ENCODE results near the gene INVS. TPM values are rescaled to one million over a fixed set of nuclear protein-coding genes. Genes with fewer than 3 reads are reported as not detected.

INVS gene
- total RNA-seq, 1 donor from 2014 or later: 20.5 TPM

DNA sequence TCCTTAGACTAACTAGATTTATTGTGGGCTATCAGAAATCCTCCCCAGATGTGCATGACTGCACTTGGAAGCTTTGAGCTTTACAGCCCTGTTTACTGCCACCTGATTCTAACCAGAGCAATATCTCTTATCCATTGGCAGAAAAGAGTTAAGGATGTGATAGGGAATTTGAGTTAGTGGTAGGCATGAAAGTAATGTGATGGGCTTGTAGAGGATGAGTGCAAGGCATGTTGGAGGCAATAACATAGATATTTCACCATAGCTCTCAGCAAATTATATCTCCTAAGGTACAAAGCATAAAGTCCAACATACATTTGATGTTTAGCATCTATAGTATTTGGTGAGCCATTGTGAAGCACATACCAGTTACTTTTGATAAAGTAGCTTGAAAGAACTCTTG is 103.8 kb downstream of the INVS start:
- FAIRE-seq (no peak), DNase-seq (ENCODE audit: low read depth) (no peak)

DNA sequence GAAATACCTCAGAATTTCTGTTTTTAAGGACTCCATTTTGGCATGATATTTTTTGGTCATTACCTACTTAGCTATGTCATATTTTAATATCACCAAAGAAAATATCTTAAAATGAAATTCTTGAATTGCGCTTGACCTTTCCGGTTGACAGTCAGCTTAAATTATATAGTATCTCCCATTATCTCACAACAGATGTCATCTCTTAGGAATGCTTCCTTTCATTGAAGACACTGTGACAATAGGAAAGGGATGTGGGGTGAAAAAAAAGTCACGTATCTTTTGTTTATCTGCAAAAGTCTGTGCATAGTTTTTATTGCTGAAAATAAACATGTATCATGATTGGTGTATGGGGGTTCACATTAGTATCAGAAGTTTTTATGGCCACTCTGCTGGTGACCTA is 105.8 kb downstream of the INVS start:
- FAIRE-seq (no peak), DNase-seq (ENCODE audit: low read depth) (no peak)
- Histone ChIP-seq H3K27me3 (ENCODE audit: control insufficient read depth, insufficient read depth, low read length) (no peaks in the 10 kb centered on the region), H3K36me3 (ENCODE audit: control insufficient read depth, insufficient read depth, low read length) (no peaks in the 10 kb centered on the region), H3K4me3 (ENCODE audit: low read depth, low read length) (no peak overlapping the region)
- TF ChIP-seq, protein P1, sequence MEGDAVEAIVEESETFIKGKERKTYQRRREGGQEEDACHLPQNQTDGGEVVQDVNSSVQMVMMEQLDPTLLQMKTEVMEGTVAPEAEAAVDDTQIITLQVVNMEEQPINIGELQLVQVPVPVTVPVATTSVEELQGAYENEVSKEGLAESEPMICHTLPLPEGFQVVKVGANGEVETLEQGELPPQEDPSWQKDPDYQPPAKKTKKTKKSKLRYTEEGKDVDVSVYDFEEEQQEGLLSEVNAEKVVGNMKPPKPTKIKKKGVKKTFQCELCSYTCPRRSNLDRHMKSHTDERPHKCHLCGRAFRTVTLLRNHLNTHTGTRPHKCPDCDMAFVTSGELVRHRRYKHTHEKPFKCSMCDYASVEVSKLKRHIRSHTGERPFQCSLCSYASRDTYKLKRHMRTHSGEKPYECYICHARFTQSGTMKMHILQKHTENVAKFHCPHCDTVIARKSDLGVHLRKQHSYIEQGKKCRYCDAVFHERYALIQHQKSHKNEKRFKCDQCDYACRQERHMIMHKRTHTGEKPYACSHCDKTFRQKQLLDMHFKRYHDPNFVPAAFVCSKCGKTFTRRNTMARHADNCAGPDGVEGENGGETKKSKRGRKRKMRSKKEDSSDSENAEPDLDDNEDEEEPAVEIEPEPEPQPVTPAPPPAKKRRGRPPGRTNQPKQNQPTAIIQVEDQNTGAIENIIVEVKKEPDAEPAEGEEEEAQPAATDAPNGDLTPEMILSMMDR (IDR thresholded peaks at IDR 0.05; ENCODE audit: insufficient read depth, low read length, severe bottlenecking): no peak

More for the DNA sequence above, 103.8 kb downstream of the INVS start:
- TF ChIP-seq, protein P1 (IDR thresholded peaks at IDR 0.05; ENCODE audit: insufficient read depth, low read length, severe bottlenecking): no peak
- Histone ChIP-seq H3K27me3 (ENCODE audit: control insufficient read depth, insufficient read depth, low read length) (no peaks in the 10 kb centered on the region), H3K36me3 (ENCODE audit: control insufficient read depth, insufficient read depth, low read length) (no peaks in the 10 kb centered on the region), H3K4me3 (ENCODE audit: low read depth, low read length) (no peak overlapping the region)

DNA sequence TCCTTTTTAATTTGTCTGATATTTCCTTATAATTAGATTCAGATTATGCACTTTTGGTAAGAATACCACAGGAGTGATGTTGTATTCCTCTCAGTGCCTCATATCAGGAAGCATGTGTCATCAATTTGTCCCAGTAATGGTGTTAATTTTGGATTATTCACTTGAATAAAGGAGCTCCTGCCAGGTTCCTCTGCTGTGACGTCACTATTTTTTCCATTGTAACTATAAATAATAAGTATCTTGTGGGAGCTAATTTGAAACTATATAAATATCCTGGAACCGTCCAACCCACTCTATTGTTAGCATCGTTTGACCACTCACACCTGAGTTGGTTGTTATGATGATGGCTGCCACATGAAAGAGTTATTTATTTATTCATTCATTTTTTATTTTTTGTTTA is 107.9 kb downstream of the INVS start:
- DNase-seq (ENCODE audit: low read depth) (peak; percentile 58), FAIRE-seq (no peak)
- no peak overlapping the region for H3K4me3 ChIP-seq (ENCODE audit: low read depth, low read length)
- TF ChIP-seq, protein P1 (IDR thresholded peaks at IDR 0.05; ENCODE audit: insufficient read depth, low read length, severe bottlenecking): no peak
- H3K27me3 ChIP-seq (ENCODE audit: control insufficient read depth, insufficient read depth, low read length): no peaks in the 10 kb centered on the region
- H3K36me3 ChIP-seq (ENCODE audit: control insufficient read depth, insufficient read depth, low read length): no peaks in the 10 kb centered on the region

DNA sequence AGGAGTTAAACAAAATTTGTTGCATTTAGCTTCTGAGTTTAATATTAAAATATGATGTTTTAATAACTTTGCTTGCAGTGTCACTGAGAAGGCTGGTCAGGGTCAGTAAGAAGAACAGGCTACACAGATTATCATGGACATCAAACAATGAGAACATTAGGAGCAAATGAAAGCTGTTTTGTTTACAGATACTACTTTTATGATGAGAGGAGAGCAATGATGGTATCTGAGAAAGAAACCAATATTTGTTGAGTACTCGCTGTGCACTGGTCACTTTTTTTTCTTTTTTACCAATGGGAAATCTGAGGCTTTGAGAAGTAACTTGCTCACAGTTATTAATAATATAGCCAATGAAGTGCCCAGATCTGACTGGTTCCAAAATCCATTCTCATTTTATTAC is 109.6 kb downstream of the INVS start:
- H3K27me3 ChIP-seq (ENCODE audit: control insufficient read depth, insufficient read depth, low read length): no peaks in the 10 kb centered on the region
- DNase-seq (ENCODE audit: low read depth): no peak
- H3K4me3 ChIP-seq (ENCODE audit: low read depth, low read length): no peak overlapping the region
- no peaks in the 10 kb centered on the region for H3K36me3 ChIP-seq (ENCODE audit: control insufficient read depth, insufficient read depth, low read length)
- FAIRE-seq: no peak
- TF ChIP-seq, protein P1 (IDR thresholded peaks at IDR 0.05; ENCODE audit: insufficient read depth, low read length, severe bottlenecking): no peak

DNA sequence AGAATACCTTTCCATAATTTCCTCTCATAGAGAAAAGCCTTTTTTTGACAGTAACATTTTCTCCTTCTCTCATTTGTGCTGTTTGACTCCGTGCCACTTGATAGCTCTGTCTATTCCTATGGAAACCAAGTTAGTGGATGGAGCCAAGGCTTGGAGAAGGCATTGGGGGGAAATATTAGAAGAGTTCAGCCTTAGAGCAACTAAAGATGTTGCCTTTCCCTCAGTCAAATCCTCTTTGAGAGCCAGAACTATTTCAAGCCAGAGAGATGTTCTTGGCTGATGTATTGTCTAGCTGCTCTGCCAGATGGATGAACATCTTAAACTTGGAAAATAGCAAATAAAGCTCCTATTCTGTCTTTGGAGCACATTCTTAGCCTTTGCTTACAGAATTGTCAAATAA is 112.4 kb downstream of the INVS start:
- no peak for DNase-seq (ENCODE audit: low read depth)
- FAIRE-seq: no peak
- H3K4me3 ChIP-seq (ENCODE audit: low read depth, low read length): no peak overlapping the region
- no peaks in the 10 kb centered on the region for H3K36me3 ChIP-seq (ENCODE audit: control insufficient read depth, insufficient read depth, low read length)
- H3K27me3 ChIP-seq (ENCODE audit: control insufficient read depth, insufficient read depth, low read length): no peaks in the 10 kb centered on the region
- TF ChIP-seq, protein P1 (IDR thresholded peaks at IDR 0.05; ENCODE audit: insufficient read depth, low read length, severe bottlenecking): no peak

DNA sequence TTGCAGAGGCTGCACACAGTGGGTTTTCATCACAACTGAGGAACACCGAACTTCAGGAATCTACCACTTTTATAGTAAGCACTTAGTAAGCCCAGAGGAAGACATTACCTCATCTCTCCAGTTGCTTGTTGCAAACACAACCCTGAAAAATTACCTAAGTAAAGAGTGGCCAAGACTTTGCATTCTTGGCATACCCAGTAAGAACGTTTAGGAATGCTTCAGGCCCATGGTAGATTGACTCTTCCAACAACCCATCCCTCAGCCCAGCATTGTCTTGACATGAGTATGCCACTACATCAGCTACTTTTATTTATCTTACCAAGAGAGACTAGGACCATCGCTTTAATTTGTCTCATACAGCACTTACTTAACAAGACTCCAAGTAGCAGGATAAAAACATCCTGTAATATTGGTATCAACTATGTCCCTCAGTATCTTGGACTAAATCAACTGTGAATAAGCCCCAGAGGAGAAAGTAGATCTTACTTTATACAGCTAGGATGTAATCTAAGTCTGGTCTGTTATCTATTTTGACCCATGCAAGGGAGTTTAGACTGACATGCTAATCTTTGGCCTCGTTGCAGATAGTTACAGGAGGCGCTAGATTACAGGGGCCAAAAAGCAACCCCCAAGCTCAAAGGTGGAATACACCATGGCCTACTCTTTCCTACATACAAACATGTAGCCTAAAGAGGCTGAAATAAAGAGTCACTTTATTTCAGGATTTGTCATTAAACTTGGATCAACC is 114.9 kb downstream of the INVS start:
- no peaks in the 10 kb centered on the region for H3K36me3 ChIP-seq (ENCODE audit: control insufficient read depth, insufficient read depth, low read length)
- TF ChIP-seq, protein P1 (IDR thresholded peaks at IDR 0.05; ENCODE audit: insufficient read depth, low read length, severe bottlenecking): no peak
- H3K4me3 ChIP-seq (ENCODE audit: low read depth, low read length): no peak overlapping the region
- FAIRE-seq (no peak), DNase-seq (ENCODE audit: low read depth) (peak; percentile 8)
- H3K27me3 ChIP-seq (ENCODE audit: control insufficient read depth, insufficient read depth, low read length): no peaks in the 10 kb centered on the region

All from bronchial epithelial cell (primary cell).